GM23248 (cell line): ENCODE data around the gene ZBED1.

Experiments used
- EZH2 ChIP-seq: fragments of 200-600 bp; sonication (generic); IDR thresholded peaks from 2 replicates; pipeline ENCODE4 v1.6.1; 2018; ENCODE audit warnings: antibody characterized with exemption, mild to moderate bottlenecking; ENCODE audit not compliant: insufficient read depth, poor library complexity, severe bottlenecking
- EZH2phosphoT487 ChIP-seq: fragments of 200-600 bp; sonication (generic); IDR thresholded peaks from 2 replicates; pipeline ENCODE4 v1.6.1; 2018; ENCODE audit warnings: antibody characterized with exemption, moderate library complexity, mild to moderate bottlenecking, low read depth; ENCODE audit not compliant: insufficient read depth

GRCh38 chrX:2452317-2452784, 48.4 kb downstream of the ZBED1 start:
- TF ChIP-seq EZH2 (no peak), EZH2phosphoT487 (no peak)
